Stimulated activated CD4-positive, alpha-beta T cell treated with anti-CD3 and anti-CD28 coated beads, TNF-alpha, amount 100 ng/mL, for 48 hours (primary cell): ENCODE data around the gene PRKAG3.
"Not testable (repeated sequence)": the region's sequence is repeated elsewhere in the genome, so short reads cannot be mapped to it uniquely, and the experiment has no call there.

Experiments used
- DNase-seq, 3 donors: peaks; one replicate each; pipeline ENCODE4 v3.0.0-alpha.2; 2020; ENCODE audit warnings: low read depth in 3 of 3

Gene PRKAG3

GRCh38 chr2:218781691-218782527 lies 49.7 kb downstream of the PRKAG3 start, which contains the start of gene CYP27A1:
Gene CYP27A1, plus strand, starts transcription at chr2:218782147. Its CDS starts 36 bp downstream, at chr2:218782183.
- no peak for DNase-seq

GRCh38 chr2:218780851-218781690 lies 50.5 kb downstream of the PRKAG3 start:
- DNase-seq = no peak

GRCh38 chr2:218780046-218780445 lies 51.6 kb downstream of the PRKAG3 start:
- no peak for DNase-seq

- no peak for DNase-seq
Measured at GRCh38 chr2:218777276-218777990, 54.2 kb downstream of the PRKAG3 start.

- no peak for DNase-seq
Measured at GRCh38 chr2:218776488-218776887, 55.1 kb downstream of the PRKAG3 start.

- DNase-seq = no peak
Measured at GRCh38 chr2:218773881-218774280, 57.7 kb downstream of the PRKAG3 start.

GRCh38 chr2:218772759-218773158 lies 58.8 kb downstream of the PRKAG3 start:
- not testable (repeated sequence) for DNase-seq
